ENCODE measurements around the gene GP9. TPM values are rescaled to one million over a fixed set of nuclear protein-coding genes. Genes with fewer than 3 reads are reported as not detected.
A peak's percentile ranks its signal among the peaks of the same experiment; 100 is the strongest.

The GP9 gene
- total RNA-seq, 1 experiment from 2014 or later: not detected

GRCh38 chr3:129028866-129029265, 31.7 kb upstream of the GP9 start:
- DNase-seq (ENCODE audit: low read depth): no peak

GRCh38 chr3:129030611-129031010, 30.0 kb upstream of the GP9 start:
- DNase-seq (ENCODE audit: low read depth): no peak

- no peak for DNase-seq (ENCODE audit: low read depth)
Observed at GRCh38 chr3:129031476-129032215, 28.9 kb upstream of the GP9 start.

- no peak for DNase-seq (ENCODE audit: low read depth)
Observed at GRCh38 chr3:129032716-129033115, 27.9 kb upstream of the GP9 start.

GRCh38 chr3:129033151-129033550, 27.4 kb upstream of the GP9 start:
- no peak for DNase-seq (ENCODE audit: low read depth)

- DNase-seq (ENCODE audit: low read depth): no peak
Observed at GRCh38 chr3:129033633-129034321, 26.8 kb upstream of the GP9 start.

- no peak for DNase-seq (ENCODE audit: low read depth)
Observed at GRCh38 chr3:129034642-129035041, 25.9 kb upstream of the GP9 start.

GRCh38 chr3:129035360-129036221, 25.0 kb upstream of the GP9 start:
- no peak for DNase-seq (ENCODE audit: low read depth)

- DNase-seq (ENCODE audit: low read depth): no peak
Observed at GRCh38 chr3:129036222-129037092, 24.1 kb upstream of the GP9 start.

GRCh38 chr3:129037093-129037419, 23.5 kb upstream of the GP9 start:
- no peak for DNase-seq (ENCODE audit: low read depth)

GRCh38 chr3:129038121-129038855, 22.3 kb upstream of the GP9 start:
- no peak for DNase-seq (ENCODE audit: low read depth)

- peak; percentile 43 for DNase-seq (ENCODE audit: low read depth)
Observed at GRCh38 chr3:129039271-129040038, 21.1 kb upstream of the GP9 start.

GRCh38 chr3:129040039-129040336, 20.6 kb upstream of the GP9 start:
- no peak for DNase-seq (ENCODE audit: low read depth)

GRCh38 chr3:129040579-129041300, 19.8 kb upstream of the GP9 start:
- no peak for DNase-seq (ENCODE audit: low read depth)

- DNase-seq (ENCODE audit: low read depth): peak; percentile 37
Observed at GRCh38 chr3:129045675-129046036, 14.9 kb upstream of the GP9 start.

- no peak for DNase-seq (ENCODE audit: low read depth)
Observed at GRCh38 chr3:129046037-129046731, 14.4 kb upstream of the GP9 start.

- DNase-seq (ENCODE audit: low read depth): no peak
Observed at GRCh38 chr3:129046732-129047552, 13.6 kb upstream of the GP9 start.

- no peak for DNase-seq (ENCODE audit: low read depth)
Observed at GRCh38 chr3:129047553-129047839, 13.1 kb upstream of the GP9 start.
